GM12874 (cell line): ENCODE measurements around the gene CDT1.

ENCODE experiments used
- TF ChIP-seq, protein P1 (sequence below): IDR thresholded peaks from 2 replicates; pipeline ENCODE4 v1.5.1; 2011; ENCODE audit warnings: low read depth, mild to moderate bottlenecking, control low read depth, low read length, moderate library complexity; ENCODE audit not compliant: insufficient read depth

The CDT1 gene

DNA sequence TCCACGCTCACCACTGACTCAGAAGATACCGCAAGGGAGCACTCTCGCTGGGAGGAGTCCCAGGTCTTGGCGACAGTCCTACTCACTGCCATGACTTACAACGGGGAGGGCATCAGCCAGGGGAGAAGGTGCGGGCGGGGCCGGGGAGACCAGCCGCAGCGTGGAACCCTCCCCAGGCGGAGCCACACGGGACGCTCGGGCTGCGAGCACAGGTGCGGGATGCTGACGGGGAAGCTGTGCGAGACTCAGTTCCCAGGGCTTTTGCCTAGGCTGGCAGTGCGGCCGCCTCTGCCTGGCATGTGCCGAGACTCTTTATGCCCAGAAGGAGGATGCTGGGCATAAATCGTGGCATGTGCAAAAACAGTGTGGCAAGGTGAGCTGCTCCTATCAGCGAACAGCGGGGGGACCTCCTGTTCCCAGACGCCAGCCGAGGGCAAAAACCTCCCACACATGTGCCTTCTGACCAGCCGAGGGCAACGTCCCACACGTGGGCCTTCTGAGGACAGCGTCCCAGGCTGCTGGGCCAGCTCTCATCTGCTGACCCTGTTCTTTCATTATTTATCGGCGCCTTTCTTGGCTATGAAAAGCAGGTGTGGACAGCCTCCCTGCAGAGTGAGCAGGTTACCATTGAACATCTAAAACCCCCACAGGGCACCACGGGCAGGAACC, 47.1 kb downstream of the CDT1 start:
- TF ChIP-seq, protein P1, sequence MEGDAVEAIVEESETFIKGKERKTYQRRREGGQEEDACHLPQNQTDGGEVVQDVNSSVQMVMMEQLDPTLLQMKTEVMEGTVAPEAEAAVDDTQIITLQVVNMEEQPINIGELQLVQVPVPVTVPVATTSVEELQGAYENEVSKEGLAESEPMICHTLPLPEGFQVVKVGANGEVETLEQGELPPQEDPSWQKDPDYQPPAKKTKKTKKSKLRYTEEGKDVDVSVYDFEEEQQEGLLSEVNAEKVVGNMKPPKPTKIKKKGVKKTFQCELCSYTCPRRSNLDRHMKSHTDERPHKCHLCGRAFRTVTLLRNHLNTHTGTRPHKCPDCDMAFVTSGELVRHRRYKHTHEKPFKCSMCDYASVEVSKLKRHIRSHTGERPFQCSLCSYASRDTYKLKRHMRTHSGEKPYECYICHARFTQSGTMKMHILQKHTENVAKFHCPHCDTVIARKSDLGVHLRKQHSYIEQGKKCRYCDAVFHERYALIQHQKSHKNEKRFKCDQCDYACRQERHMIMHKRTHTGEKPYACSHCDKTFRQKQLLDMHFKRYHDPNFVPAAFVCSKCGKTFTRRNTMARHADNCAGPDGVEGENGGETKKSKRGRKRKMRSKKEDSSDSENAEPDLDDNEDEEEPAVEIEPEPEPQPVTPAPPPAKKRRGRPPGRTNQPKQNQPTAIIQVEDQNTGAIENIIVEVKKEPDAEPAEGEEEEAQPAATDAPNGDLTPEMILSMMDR: no peak

DNA sequence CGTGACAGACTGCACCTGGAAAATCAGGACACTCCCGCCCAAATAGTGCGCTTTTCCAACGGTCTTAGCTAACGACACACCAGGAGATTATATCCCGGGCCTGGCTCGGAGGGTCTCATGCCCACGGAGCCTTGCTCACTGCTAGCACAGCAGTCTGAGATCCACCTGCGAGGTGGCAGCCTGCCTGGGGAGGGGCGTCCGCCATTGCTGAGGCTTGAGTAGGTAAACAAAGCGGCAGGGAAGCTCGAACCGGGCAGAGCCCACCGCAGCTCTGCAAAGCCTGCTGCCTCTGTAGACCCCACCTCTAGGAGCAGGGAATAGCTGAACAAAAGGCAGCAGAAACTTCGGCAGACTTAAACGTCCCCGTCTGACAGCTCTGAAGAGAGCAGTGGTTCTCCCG, 48.0 kb downstream of the CDT1 start:
- TF ChIP-seq, protein P1: no peak

DNA sequence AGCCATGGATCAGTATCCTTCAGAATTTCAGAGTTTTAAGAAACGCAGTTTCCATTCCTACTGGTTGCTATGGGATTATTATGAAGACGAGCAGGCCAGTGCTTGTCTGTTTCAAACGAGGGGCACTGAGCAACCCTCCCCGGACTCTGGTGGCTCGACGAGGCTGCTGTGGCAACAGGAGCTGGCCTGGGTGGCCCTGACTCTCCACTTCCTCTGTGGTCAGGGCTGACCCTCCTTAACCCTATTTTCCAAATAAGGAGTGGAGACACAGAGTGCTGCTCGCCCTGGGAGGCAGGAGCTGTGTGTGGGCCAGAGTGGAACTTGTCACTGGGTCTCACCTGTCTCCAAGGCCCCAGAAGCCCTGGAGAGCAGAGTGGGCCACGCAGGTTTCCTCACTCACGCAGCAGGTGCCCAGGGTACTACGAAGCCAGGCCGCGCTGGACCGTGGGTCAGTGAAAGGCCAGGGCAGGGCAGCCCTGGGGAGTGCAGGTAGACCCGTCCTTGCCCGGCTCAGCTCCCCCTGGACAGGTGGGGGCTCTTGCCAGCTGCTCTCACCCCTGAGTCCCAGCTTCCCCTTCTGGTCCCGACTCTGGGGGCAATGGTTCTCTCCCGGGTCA, 49.8 kb downstream of the CDT1 start:
- TF ChIP-seq, protein P1: no peak

DNA sequence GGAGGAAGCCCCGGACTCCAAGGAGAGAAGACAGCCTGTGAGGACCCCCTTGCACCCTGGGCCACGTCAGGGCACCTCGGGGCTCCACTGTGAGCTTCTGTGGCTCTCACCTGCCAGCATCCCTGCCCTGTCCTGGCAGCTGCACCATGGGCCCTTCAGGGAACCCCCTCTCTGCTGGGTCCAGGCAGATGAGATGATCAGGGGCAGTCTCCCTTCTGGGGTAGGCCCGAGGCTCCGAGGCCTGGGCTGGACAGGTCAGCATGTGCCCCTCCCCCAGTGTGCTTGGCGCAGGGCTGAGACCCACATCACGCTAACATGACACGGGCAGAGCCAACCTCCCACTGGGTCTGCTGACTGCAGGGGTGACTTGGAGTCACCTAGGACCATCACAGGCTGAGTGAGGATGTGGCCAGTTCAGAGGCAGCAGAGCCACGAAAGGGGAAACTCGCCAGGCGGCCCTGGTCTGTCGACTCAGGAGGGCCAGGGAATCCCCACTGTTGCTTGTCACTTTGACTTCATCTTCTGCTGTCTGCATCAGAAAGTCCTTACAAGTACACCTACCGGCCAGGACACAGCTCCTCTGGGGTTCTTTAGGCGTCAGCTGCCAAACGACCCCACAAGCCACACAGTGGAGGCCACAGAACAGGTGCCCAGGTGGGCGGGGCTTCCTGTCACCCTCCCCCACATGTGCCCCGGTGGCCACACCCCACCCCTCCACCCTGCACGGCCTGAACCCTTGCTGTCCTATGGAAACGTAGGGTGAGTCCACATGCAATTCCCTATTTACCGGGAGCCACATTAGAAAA, 50.9 kb downstream of the CDT1 start:
- TF ChIP-seq, protein P1: no peak

DNA sequence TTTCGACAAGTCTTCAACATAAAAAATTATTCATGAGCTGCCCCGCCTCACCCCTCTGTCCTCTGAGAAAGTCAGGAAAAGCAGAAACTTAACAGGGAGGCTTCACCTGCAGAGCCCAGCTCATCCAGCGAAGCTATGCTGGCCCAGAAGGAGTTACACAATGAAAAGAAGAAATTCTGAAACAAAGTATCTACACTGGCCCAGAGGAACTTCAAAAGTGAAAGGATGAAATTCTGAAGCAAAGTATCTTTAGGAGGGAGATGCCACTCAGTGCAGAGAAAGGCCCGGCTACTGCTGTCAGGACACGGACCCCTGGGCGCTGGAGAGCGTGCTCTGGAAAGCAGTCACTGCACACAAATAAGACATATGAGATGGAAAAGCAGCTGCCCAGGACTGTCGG, 51.6 kb downstream of the CDT1 start:
- TF ChIP-seq, protein P1: no peak

DNA sequence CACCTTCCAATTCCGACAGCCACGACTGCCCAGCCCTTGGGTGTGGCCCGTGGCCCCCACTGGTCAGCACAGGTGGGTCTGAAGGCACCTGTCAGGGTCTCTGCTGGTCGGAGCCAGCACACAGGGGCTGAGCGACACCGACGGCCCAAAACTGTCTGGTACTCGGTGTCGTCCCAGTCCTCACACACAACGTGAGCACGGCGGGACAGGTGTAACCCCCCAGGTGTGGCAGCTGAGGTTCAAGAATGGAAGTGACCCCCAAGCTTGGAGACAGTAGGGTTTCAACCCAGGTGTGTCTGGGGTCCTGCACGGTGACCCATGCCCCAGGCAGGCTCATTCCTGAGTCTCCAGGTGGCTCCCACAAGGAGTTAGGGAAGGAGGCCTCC, 52.1 kb downstream of the CDT1 start:
- TF ChIP-seq, protein P1: no peak

DNA sequence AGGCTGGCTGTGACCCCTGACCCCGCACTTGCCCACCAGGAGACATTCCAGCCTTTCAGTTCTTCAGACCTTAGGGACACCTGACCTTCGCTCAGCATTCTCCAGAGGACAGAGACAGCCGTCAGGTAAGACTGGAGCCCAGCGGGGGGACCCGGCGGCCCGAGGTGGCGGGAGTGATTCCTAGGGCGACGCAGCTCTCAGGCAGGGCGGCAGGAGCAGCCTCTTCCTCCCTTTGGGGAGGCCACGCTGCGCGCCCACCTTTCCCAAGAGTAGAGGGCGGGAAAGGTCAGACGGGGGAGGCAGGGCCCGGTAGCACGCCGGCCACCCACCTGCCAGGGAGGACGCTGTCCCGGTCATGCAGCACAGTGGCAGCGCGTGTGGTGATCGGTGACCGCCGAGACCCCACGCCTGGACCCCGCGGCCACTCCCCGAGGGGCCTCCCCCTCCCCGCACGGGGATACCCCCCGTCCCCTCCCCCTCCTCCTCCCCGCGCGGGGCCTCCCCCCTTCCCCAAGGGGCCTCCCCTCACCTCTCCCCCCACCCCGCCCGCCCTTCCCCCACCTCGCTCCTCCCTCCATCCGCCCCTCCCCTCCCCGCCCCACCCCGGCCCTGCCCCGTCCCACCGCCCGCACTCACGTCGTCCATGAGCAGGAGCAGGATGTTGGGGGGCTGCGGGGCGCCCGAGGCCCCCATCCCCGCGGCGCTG, 52.7 kb downstream of the CDT1 start:
- TF ChIP-seq, protein P1: no peak
